Measurements from ENCODE around the gene HS3ST3A1.

HS3ST3A1 gene

GRCh38 chr17:13601776-13602551, at the start of gene HS3ST3A1:
HS3ST3A1 (minus strand) TSS chr17:13601929; CDS start chr17:13601129, 800 bp downstream.
- DNase-seq (ENCODE audit: low spot score): no peak

- no peak for DNase-seq (ENCODE audit: low spot score)
Observed at GRCh38 chr17:13650096-13650675, 48.5 kb upstream of the HS3ST3A1 start.

- DNase-seq (ENCODE audit: low spot score): no peak
Observed at GRCh38 chr17:13647543-13648021, 45.9 kb upstream of the HS3ST3A1 start.

- DNase-seq (ENCODE audit: low spot score): no peak
Observed at GRCh38 chr17:13646969-13647542, 45.3 kb upstream of the HS3ST3A1 start.

GRCh38 chr17:13646411-13646810, 44.7 kb upstream of the HS3ST3A1 start:
- DNase-seq (ENCODE audit: low spot score): no peak

GRCh38 chr17:13643180-13643579, 41.5 kb upstream of the HS3ST3A1 start:
- DNase-seq (ENCODE audit: low spot score): no peak

GRCh38 chr17:13642188-13642587, 40.5 kb upstream of the HS3ST3A1 start:
- DNase-seq (ENCODE audit: low spot score): no peak

GRCh38 chr17:13640551-13640950, 38.8 kb upstream of the HS3ST3A1 start:
- DNase-seq (ENCODE audit: low spot score): no peak

GRCh38 chr17:13638855-13639458, 37.2 kb upstream of the HS3ST3A1 start:
- DNase-seq (ENCODE audit: low spot score): no peak

GRCh38 chr17:13636951-13637350, 35.2 kb upstream of the HS3ST3A1 start:
- no peak for DNase-seq (ENCODE audit: low spot score)

- no peak for DNase-seq (ENCODE audit: low spot score)
Observed at GRCh38 chr17:13635951-13636350, 34.2 kb upstream of the HS3ST3A1 start.

GRCh38 chr17:13634021-13634420, 32.3 kb upstream of the HS3ST3A1 start:
- no peak for DNase-seq (ENCODE audit: low spot score)

GRCh38 chr17:13631529-13631928, 29.8 kb upstream of the HS3ST3A1 start:
- no peak for DNase-seq (ENCODE audit: low spot score)

- DNase-seq (ENCODE audit: low spot score): peak; percentile 2
Observed at GRCh38 chr17:13626703-13627102, 25.0 kb upstream of the HS3ST3A1 start.

GRCh38 chr17:13619462-13619861, 17.7 kb upstream of the HS3ST3A1 start:
- DNase-seq (ENCODE audit: low spot score): no peak

GRCh38 chr17:13616031-13616430, 14.3 kb upstream of the HS3ST3A1 start:
- DNase-seq (ENCODE audit: low spot score): no peak

GRCh38 chr17:13609941-13610340, 8.2 kb upstream of the HS3ST3A1 start:
- no peak for DNase-seq (ENCODE audit: low spot score)

GRCh38 chr17:13601322-13601775, 380 bp downstream of the HS3ST3A1 start:
- no peak for DNase-seq (ENCODE audit: low spot score)

GRCh38 chr17:13600475-13601321, 1.0 kb downstream of the HS3ST3A1 start:
- DNase-seq (ENCODE audit: low spot score): no peak

GRCh38 chr17:13599864-13600263, 1.9 kb downstream of the HS3ST3A1 start:
- DNase-seq (ENCODE audit: low spot score): no peak

GRCh38 chr17:13599168-13599577, 2.6 kb downstream of the HS3ST3A1 start:
- no peak for DNase-seq (ENCODE audit: low spot score)
